GM23248 (cell line): ENCODE data around the gene FOXR1.

Experiments used
- EZH2 ChIP-seq: fragments of 200-600 bp; sonication (generic); IDR thresholded peaks from 2 replicates; pipeline ENCODE4 v1.6.1; 2018; ENCODE audit warnings: antibody characterized with exemption, mild to moderate bottlenecking; ENCODE audit not compliant: insufficient read depth, poor library complexity, severe bottlenecking
- EZH2phosphoT487 ChIP-seq: fragments of 200-600 bp; sonication (generic); IDR thresholded peaks from 2 replicates; pipeline ENCODE4 v1.6.1; 2018; ENCODE audit warnings: antibody characterized with exemption, moderate library complexity, mild to moderate bottlenecking, low read depth; ENCODE audit not compliant: insufficient read depth

DNA sequence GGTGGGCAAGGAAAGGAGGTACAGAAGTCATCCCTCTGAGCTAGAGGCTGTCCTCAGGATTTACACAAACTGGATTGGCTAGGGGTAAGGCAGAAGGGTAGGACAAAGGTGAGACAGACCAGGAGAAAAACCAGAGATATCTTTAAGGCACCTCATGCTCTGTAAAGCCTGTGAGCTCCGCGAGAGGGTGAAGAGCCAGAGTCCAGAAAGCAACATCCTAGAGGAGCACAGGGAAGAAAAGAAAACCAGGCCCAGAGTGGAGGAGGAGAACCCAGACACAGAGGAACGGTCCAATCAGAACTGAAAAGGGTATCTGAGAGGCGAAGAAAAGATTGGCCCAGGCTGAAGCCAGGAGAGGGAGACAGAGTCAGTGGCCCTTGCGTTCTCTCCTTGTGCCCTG lies 54.0 kb downstream of the FOXR1 start:
- TF ChIP-seq EZH2: no peak
- TF ChIP-seq EZH2phosphoT487: no peak
